Thyroid gland (tissue), 4 donors: Measurements from ENCODE around the gene NMT2. TPM values are rescaled to one million over a fixed set of nuclear protein-coding genes. Genes with fewer than 3 reads are reported as not detected.

Source experiments
- DNase-seq, 2 donors: peaks; one replicate each; pipeline ENCODE4 v3.0.0-alpha.2; 2019
- H3K27ac ChIP-seq, 3 donors: fragments of 200-600 bp; sonication (generic); 1 replicate in 2 of 3; 2 replicates in 1 of 3; pipeline ENCODE4 v1.5.1; 2016 to 2019; ENCODE audit warnings: mild to moderate bottlenecking in 1 of 3, moderate library complexity in 1 of 3
- H3K27me3 ChIP-seq: fragments of 200-600 bp; sonication (generic); one replicate; pipeline ENCODE4 v1.5.1; 2019
- H3K36me3 ChIP-seq, 2 donors: fragments of 200-600 bp; sonication (generic); one replicate each; pipeline ENCODE4 v1.5.1; 2016 to 2019
- H3K4me1 ChIP-seq, 2 donors: fragments of 200-600 bp; sonication (generic); one replicate each; pipeline ENCODE4 v1.5.1; 2017 to 2019
- H3K4me3 ChIP-seq, 3 donors: fragments of 200-600 bp; sonication (generic); replicated peaks in 1 of 3; 1 replicate in 2 of 3; 2 replicates in 1 of 3; pipeline ENCODE4 v1.5.1; 2016; ENCODE audit warnings: mild to moderate bottlenecking in 1 of 3
- H3K9me3 ChIP-seq: fragments of 200-600 bp; sonication (generic); one replicate; pipeline ENCODE4 v1.5.1; 2017
- CTCF ChIP-seq, 6 experiments: fragments of 200-600 bp in 3 of 6; fragments of 450-650 bp in 3 of 6; sonication (generic) in 3 of 6; IDR thresholded peaks; one replicate each; pipeline ENCODE4 v1.5.1; 2016 to 2019; ENCODE audit warnings: antibody characterized with exemption in 6 of 6, mild to moderate bottlenecking in 2 of 6, inconsistent platforms in 1 of 6, moderate library complexity in 1 of 6
- POLR2A ChIP-seq, 2 donors: fragments of 450-650 bp; IDR thresholded peaks; one replicate each; pipeline ENCODE4 v1.6.1; 2017; ENCODE audit warnings: antibody characterized with exemption in 2 of 2, mild to moderate bottlenecking in 2 of 2, moderate library complexity in 1 of 2
- WGBS, 2 donors: methylation state at CpG; one replicate each; pipeline ENCODE4 v1.1.5; 2017; 5-methylcytosine and 5-hydroxymethylcytosine counted together
- intact Hi-C: fragments of 100-400 bp; cut with DNase I; formaldehyde crosslinking; loops from one replicate; pipeline ENCODE4 v1.15.1; 2023
- total RNA-seq, 4 donors: library from RNA; depleted of rRNA; stranded (reverse); fragments of >200 nt; gene quantifications; one replicate each; pipeline ENCODE4 v1.2.3, GENCODE V29; 2016

Gene NMT2
- total RNA-seq, 4 donors from 2014 or later, result 7.1 to 16.3 (median 11.7) TPM

DNA sequence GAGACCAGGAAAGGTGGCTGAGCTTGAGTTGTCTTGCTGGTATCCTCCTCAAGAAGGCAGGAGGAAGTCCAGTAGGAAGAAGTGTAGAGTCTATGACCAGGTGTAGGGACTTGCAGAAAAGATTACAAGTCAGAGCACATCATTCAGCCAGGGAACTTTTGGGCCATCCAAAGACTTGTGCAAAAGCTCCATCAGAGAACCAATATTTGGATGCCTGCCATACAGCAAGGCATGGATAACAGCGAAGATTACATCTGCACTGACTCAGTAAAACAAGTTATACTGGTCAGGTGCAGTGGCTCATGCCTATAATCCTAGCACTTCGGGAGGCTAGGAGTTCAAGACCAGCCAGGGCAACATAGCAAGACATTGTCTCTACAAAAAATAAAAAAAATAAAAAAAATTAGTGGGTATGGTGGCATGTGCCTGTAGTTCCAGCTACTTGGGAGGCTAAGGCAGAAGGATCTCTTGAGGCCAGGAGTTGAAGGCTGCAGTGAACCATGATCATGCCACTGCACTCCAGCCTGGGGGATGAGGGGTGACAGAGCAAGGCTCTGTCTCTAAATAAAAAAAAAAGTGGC, 13.2 kb upstream of the NMT2 start:
- H3K4me3 ChIP-seq, result no peak overlapping the region
- H3K36me3 ChIP-seq, result no peaks in the 10 kb centered on the region
- WGBS, 2 donors, result 90 to 92% methylated on average over 2 of the region's 2 CpGs
- TF ChIP-seq CTCF (IDR thresholded peaks at IDR 0.05) (no peak), POLR2A (IDR thresholded peaks at IDR 0.05) (no peak)
- intact Hi-C loops, result no loop called here
- H3K27me3 ChIP-seq, result no peaks in the 10 kb centered on the region
- no peaks in the 10 kb centered on the region for H3K9me3 ChIP-seq
- H3K4me1 ChIP-seq, result no peaks in the 10 kb centered on the region
- H3K27ac ChIP-seq, result no peak overlapping the region
- no peak for DNase-seq

DNA sequence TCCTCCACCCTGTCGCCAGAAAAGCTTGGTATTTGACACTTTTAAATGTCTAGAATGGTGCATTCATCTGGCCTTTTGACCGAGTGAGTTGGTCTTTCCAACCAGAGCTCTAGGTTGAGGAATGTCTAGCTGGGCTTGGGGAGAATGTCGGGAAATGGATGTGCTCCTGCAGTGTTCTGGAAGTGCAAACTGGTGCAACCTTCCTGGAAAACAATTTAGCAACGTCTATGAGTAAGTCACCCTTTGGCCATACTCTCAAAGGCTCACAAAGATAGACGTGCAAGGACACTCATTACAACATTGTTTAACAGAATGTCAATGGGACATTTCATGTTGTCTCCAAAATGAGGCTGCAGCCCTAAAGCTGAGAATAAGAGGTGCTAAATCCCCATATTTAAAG, 12.2 kb upstream of the NMT2 start:
- no peak for DNase-seq
- intact Hi-C loops, result no loop called here
- H3K4me3 ChIP-seq, result no peak overlapping the region
- no peaks in the 10 kb centered on the region for H3K27me3 ChIP-seq
- H3K4me1 ChIP-seq, result no peaks in the 10 kb centered on the region
- H3K27ac ChIP-seq, result no peak overlapping the region
- no peaks in the 10 kb centered on the region for H3K36me3 ChIP-seq
- no peak for TF ChIP-seq POLR2A (IDR thresholded peaks at IDR 0.05)
- no peak for TF ChIP-seq CTCF (IDR thresholded peaks at IDR 0.05)
- H3K9me3 ChIP-seq, result no peaks in the 10 kb centered on the region
- 73 to 94% methylated on average over 5 of the region's 5 CpGs for WGBS, 2 donors

DNA sequence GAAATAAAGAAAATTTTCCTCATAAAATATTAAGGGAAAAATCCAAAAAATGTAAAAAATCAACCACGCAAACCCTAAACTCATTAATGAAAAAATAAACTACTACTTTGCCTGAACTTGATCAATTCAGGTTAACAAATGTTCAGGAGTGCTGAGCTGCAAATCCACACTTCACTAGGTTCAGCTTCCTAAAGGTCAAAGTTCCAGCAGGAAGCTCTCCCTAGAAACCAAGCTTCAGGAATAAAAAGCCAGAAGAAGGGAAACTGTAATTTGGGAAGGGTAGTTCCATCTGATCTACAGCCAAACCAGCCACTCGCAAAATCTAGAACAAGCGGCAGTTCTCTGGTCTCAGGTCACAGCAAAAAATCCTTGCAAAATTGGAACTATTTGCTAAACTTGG, 7.8 kb upstream of the NMT2 start:
- intact Hi-C loops, result no loop called here
- 93 to 94% methylated on average over 3 of the region's 3 CpGs for WGBS, 2 donors
- H3K9me3 ChIP-seq, result no peaks in the 10 kb centered on the region

DNA sequence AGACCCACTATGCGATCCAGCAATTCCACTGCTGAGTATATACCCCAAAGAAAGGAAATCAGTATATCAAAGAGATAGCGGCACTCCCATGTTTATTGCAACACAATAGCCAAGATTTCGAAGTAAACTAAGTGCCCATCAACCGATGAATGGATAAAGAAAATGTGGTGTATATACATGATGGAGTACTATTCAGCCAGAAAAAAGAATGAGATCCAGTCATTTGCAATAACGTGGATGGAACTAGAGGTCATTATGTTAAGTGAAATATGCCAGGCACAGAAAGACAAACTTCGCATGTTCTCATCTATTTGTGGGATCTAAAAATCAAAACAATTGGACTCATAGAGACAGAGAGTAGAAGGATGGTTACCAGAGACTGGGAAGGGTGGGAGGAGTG, 7.1 kb upstream of the NMT2 start:
- H3K36me3 ChIP-seq, result no peaks in the 10 kb centered on the region
- no peak overlapping the region for H3K27ac ChIP-seq
- H3K4me1 ChIP-seq, result no peaks in the 10 kb centered on the region
- intact Hi-C loops, result no loop called here
- H3K27me3 ChIP-seq, result no peaks in the 10 kb centered on the region
- TF ChIP-seq CTCF (IDR thresholded peaks at IDR 0.05) (no peak), POLR2A (IDR thresholded peaks at IDR 0.05) (no peak)
- WGBS, 2 donors, result 91 to 95% methylated on average over 6 of the region's 6 CpGs
- no peaks in the 10 kb centered on the region for H3K9me3 ChIP-seq
- DNase-seq, result no peak
- H3K4me3 ChIP-seq, result no peak overlapping the region

More for the DNA sequence above, 7.8 kb upstream of the NMT2 start:
- Histone ChIP-seq H3K4me3 (no peak overlapping the region), H3K27me3 (no peaks in the 10 kb centered on the region), H3K27ac (no peak overlapping the region), H3K36me3 (no peaks in the 10 kb centered on the region), H3K4me1 (no peaks in the 10 kb centered on the region)
- no peak for DNase-seq
- TF ChIP-seq CTCF (IDR thresholded peaks at IDR 0.05) (no peak), POLR2A (IDR thresholded peaks at IDR 0.05) (no peak)

GRCh38 chr10:15172306-15172840, 3.9 kb upstream of the NMT2 start:
- no peak for DNase-seq
- 97% methylated on average over 7 of the region's 7 CpGs for whole genome bisulfite sequencing, 2 donors

More at GRCh38 chr10:15172306-15172840, 3.9 kb upstream of the NMT2 start:
- Histone ChIP-seq H3K36me3 (no peaks in the 10 kb centered on the region), H3K9me3 (no peaks in the 10 kb centered on the region), H3K27ac (no peak overlapping the region), H3K4me1 (peaks cover 3 to 5% of the 10 kb centered on the region in 2 donors), H3K27me3 (no peaks in the 10 kb centered on the region), H3K4me3 (no peak overlapping the region)
- intact Hi-C loops, result no loop called here
- TF ChIP-seq CTCF (IDR thresholded peaks at IDR 0.05), result no peak
- TF ChIP-seq POLR2A (IDR thresholded peaks at IDR 0.05), result no peak
